Neural cell (in vitro differentiated cells): Measurements from ENCODE around the gene PRRT4. TPM values are rescaled to one million over a fixed set of nuclear protein-coding genes. Genes with fewer than 3 reads are reported as not detected.

Experiments used
- H2AFZ ChIP-seq: fragments of 200-600, 300-800 bp; sonication (generic), shearing (Covaris generic); 2 replicates; pipeline ENCODE4 v1.6.0; 2014; ENCODE audit warnings: low read depth, mild to moderate bottlenecking, antibody characterized with exemption, low read length, moderate library complexity
- H3F3A ChIP-seq: fragments of 200-600 bp; shearing (Covaris generic); 2 replicates; pipeline ENCODE4 v1.6.1; 2016; ENCODE audit warnings: mild to moderate bottlenecking, moderate library complexity, mixed read lengths, antibody characterized with exemption, low read length; ENCODE audit not compliant: insufficient read depth, poor library complexity, severe bottlenecking
- H3K27ac ChIP-seq: fragments of 200-600, 300-800 bp; sonication (generic), shearing (Covaris generic); 2 replicates; pipeline ENCODE4 v1.5.1; 2014; ENCODE audit warnings: mild to moderate bottlenecking, low read length, moderate library complexity
- H3K27me3 ChIP-seq: fragments of 300-800, 200-600 bp; sonication (generic), shearing (Covaris generic); 2 replicates; pipeline ENCODE4 v1.6.0; 2014; ENCODE audit warnings: mild to moderate bottlenecking, low read depth, low read length, moderate library complexity; ENCODE audit not compliant: insufficient read depth
- H3K36me3 ChIP-seq: fragments of 300-800, 200-600 bp; sonication (generic), shearing (Covaris generic); 2 replicates; pipeline ENCODE4 v1.5.1; 2014; ENCODE audit warnings: mild to moderate bottlenecking, antibody characterized with exemption, low read length, moderate library complexity; ENCODE audit not compliant: insufficient read depth
- H3K4me2 ChIP-seq: fragments of 300-800, 200-600 bp; sonication (generic), shearing (Covaris generic); 2 replicates; pipeline ENCODE4 v1.6.0; 2014; ENCODE audit warnings: mild to moderate bottlenecking, low read length
- H3K4me3 ChIP-seq: fragments of 300-800, 200-600 bp; sonication (generic), shearing (Covaris generic); 2 replicates; pipeline ENCODE4 v1.5.1; 2014; ENCODE audit warnings: mild to moderate bottlenecking, low read length, moderate library complexity
- H3K79me2 ChIP-seq: fragments of 200-600 bp; shearing (Covaris generic); replicated peaks from 2 replicates; pipeline ENCODE4 v1.6.0; 2014; ENCODE audit warnings: mild to moderate bottlenecking, low read length, moderate library complexity; ENCODE audit not compliant: insufficient read depth
- H3K9ac ChIP-seq: fragments of 300-800, 200-600 bp; sonication (generic), shearing (Covaris generic); 2 replicates; pipeline ENCODE4 v1.6.1; 2016; ENCODE audit warnings: mild to moderate bottlenecking, low read length, mixed read lengths
- H3K9me2 ChIP-seq: fragments of 200-600 bp; shearing (Covaris generic); 2 replicates; pipeline ENCODE4 v1.6.1; 2016; ENCODE audit warnings: mild to moderate bottlenecking, low read length, mixed read lengths; ENCODE audit not compliant: insufficient read depth
- H3K9me3 ChIP-seq: fragments of 200-600, 300-800 bp; sonication (generic), shearing (Covaris generic); 2 replicates; pipeline ENCODE4 v1.6.1; 2016; ENCODE audit warnings: mild to moderate bottlenecking, mixed run types, low read length, moderate library complexity, mixed read lengths
- H4K20me1 ChIP-seq: fragments of 200-600 bp; shearing (Covaris generic); 2 replicates; pipeline ENCODE4 v1.6.1; 2016; ENCODE audit warnings: mild to moderate bottlenecking, mixed run types; ENCODE audit not compliant: insufficient read depth
- CTCF ChIP-seq: fragments of 450-650 bp; IDR thresholded peaks from 2 replicates; pipeline ENCODE4 v1.5.1; 2014; ENCODE audit warnings: antibody characterized with exemption, mild to moderate bottlenecking, moderate library complexity; ENCODE audit not compliant: poor library complexity, severe bottlenecking
- EP300 ChIP-seq: fragments of 450-650 bp; conservative IDR thresholded peaks from 2 replicates; pipeline ENCODE4 v1.6.1; 2014; ENCODE audit warnings: antibody characterized with exemption, mild to moderate bottlenecking, moderate library complexity; ENCODE audit not compliant: poor library complexity, severe bottlenecking
- EZH2 ChIP-seq: fragments of 200-600, 300-800 bp; shearing (Covaris generic), sonication (generic); IDR thresholded peaks from 2 replicates; pipeline ENCODE4 v1.6.1; 2014; ENCODE audit warnings: antibody characterized with exemption, low read length, borderline replicate concordance, mild to moderate bottlenecking; ENCODE audit not compliant: insufficient read depth, poor library complexity, severe bottlenecking
- MXI1 ChIP-seq: fragments of 450-650 bp; conservative IDR thresholded peaks from 2 replicates; pipeline ENCODE4 v1.6.1; 2014; ENCODE audit warnings: antibody characterized with exemption, mild to moderate bottlenecking; ENCODE audit not compliant: poor library complexity, severe bottlenecking
- POLR2AphosphoS5 ChIP-seq: IDR thresholded peaks from 2 replicates; pipeline ENCODE4 v1.6.1; 2012
- RAD21 ChIP-seq: fragments of 450-650 bp; conservative IDR thresholded peaks from 2 replicates; pipeline ENCODE4 v1.6.1; 2014; ENCODE audit warnings: antibody characterized with exemption, mild to moderate bottlenecking, moderate library complexity
- REST ChIP-seq: IDR thresholded peaks from 2 replicates; pipeline ENCODE4 v1.6.1; 2012; ENCODE audit warnings: borderline replicate concordance
- SMC3 ChIP-seq: fragments of 450-650 bp; conservative IDR thresholded peaks from 2 replicates; pipeline ENCODE4 v1.6.1; 2014; ENCODE audit warnings: antibody characterized with exemption, mild to moderate bottlenecking, moderate library complexity; ENCODE audit not compliant: poor library complexity
- TAF1 ChIP-seq: IDR thresholded peaks from 2 replicates; pipeline ENCODE4 v1.6.1; 2012; ENCODE audit warnings: low read depth
- polyA plus RNA-seq: library from polyadenylated mRNA; depleted of rRNA; stranded (reverse); fragments of >200 nt; gene quantifications from 2 replicates; pipeline ENCODE4 v1.2.3, GENCODE V29; 2014

PRRT4 gene
- polyA plus RNA-seq, 1 donor from 2014 or later = 32.5 TPM

- H3K9ac ChIP-seq = no peak overlapping the region
- H3K9me2 ChIP-seq = no peaks in the 10 kb centered on the region
- H3K36me3 ChIP-seq = peaks cover 9% of the 10 kb centered on the region
- no peak overlapping the region for H3K4me2 ChIP-seq
- no peak for TF ChIP-seq POLR2AphosphoS5
- TF ChIP-seq MXI1 = no peak
- TF ChIP-seq REST = no peak
- no peak for TF ChIP-seq EZH2
- no peak for TF ChIP-seq TAF1
- TF ChIP-seq RAD21 = peak; percentile 58
- no peak for TF ChIP-seq EP300
- peak; percentile 67 for TF ChIP-seq SMC3
- peak; percentile 58 for TF ChIP-seq CTCF
- H3K4me3 ChIP-seq = no peak overlapping the region
- no peaks in the 10 kb centered on the region for H3K79me2 ChIP-seq
- H3K27ac ChIP-seq = no peak overlapping the region
- no peak overlapping the region for H2AFZ ChIP-seq
- no peaks in the 10 kb centered on the region for H4K20me1 ChIP-seq
- no peaks in the 10 kb centered on the region for H3K27me3 ChIP-seq
- H3F3A ChIP-seq = no peaks in the 10 kb centered on the region
- no peaks in the 10 kb centered on the region for H3K9me3 ChIP-seq
These were observed 39.3 kb downstream of the PRRT4 start for GRCh38 chr7:128322040-128322643.

- H3F3A ChIP-seq = no peaks in the 10 kb centered on the region
- no peaks in the 10 kb centered on the region for H3K9me3 ChIP-seq
- TF ChIP-seq REST (no peak), SMC3 (no peak), CTCF (no peak), MXI1 (no peak), POLR2AphosphoS5 (no peak), RAD21 (no peak), EZH2 (no peak), TAF1 (no peak), EP300 (no peak)
- H3K9ac ChIP-seq = no peak overlapping the region
- peaks cover 9% of the 10 kb centered on the region for H3K36me3 ChIP-seq
- no peak overlapping the region for H3K4me2 ChIP-seq
- no peak overlapping the region for H3K27ac ChIP-seq
- no peaks in the 10 kb centered on the region for H3K27me3 ChIP-seq
- no peak overlapping the region for H3K4me3 ChIP-seq
- no peaks in the 10 kb centered on the region for H3K79me2 ChIP-seq
- H3K9me2 ChIP-seq = no peaks in the 10 kb centered on the region
- no peak overlapping the region for H2AFZ ChIP-seq
- no peaks in the 10 kb centered on the region for H4K20me1 ChIP-seq
These were observed 40.5 kb downstream of the PRRT4 start for GRCh38 chr7:128321044-128321422.
